KMS-11 (cell line): Measurements from ENCODE around the gene WFS1.

Experiments
- H2AFZ ChIP-seq: fragments of 200-600 bp; sonication (generic); 2 replicates; pipeline ENCODE4 v1.6.1; 2016; ENCODE audit warnings: antibody characterized with exemption, mixed run types, low read depth
- H3K27ac ChIP-seq: fragments of 200-600 bp; sonication (generic); 2 replicates; pipeline ENCODE4 v1.6.1; 2016; ENCODE audit warnings: mild to moderate bottlenecking, mixed run types
- H3K27me3 ChIP-seq: fragments of 200-600 bp; sonication (generic); 2 replicates; pipeline ENCODE4 v1.6.1; 2017; ENCODE audit warnings: mild to moderate bottlenecking, low read depth, mixed run types, moderate library complexity; ENCODE audit not compliant: insufficient read depth
- H3K36me3 ChIP-seq: fragments of 200-600 bp; sonication (generic); 2 replicates; pipeline ENCODE4 v1.6.1; 2017; ENCODE audit warnings: mild to moderate bottlenecking, mixed run types; ENCODE audit not compliant: insufficient read depth
- H3K4me1 ChIP-seq: fragments of 200-600 bp; sonication (generic); 2 replicates; pipeline ENCODE4 v1.6.1; 2016; ENCODE audit warnings: mild to moderate bottlenecking, low read depth, mixed run types; ENCODE audit not compliant: poor library complexity, severe bottlenecking
- H3K4me2 ChIP-seq: fragments of 200-600 bp; sonication (generic); 2 replicates; pipeline ENCODE4 v1.7.0; 2016; ENCODE audit warnings: mild to moderate bottlenecking, mixed run types
- H3K4me3 ChIP-seq: fragments of 200-600 bp; sonication (generic); IDR thresholded peaks from 2 replicates; pipeline ENCODE4 v1.6.1; 2017; ENCODE audit warnings: low read depth, low read length, mixed read lengths; ENCODE audit not compliant: insufficient read depth
- H3K79me2 ChIP-seq: fragments of 200-600 bp; sonication (generic); 2 replicates; pipeline ENCODE4 v1.6.1; 2016; ENCODE audit warnings: low read depth, mixed run types; ENCODE audit not compliant: insufficient read depth
- H3K9ac ChIP-seq: fragments of 200-600 bp; sonication (generic); 2 replicates; pipeline ENCODE4 v1.6.1; 2016; ENCODE audit warnings: mild to moderate bottlenecking, mixed run types
- H4K20me1 ChIP-seq: fragments of 200-600 bp; sonication (generic); 2 replicates; pipeline ENCODE4 v1.6.1; 2016; ENCODE audit warnings: mild to moderate bottlenecking, mixed run types; ENCODE audit not compliant: insufficient read depth
- TF ChIP-seq, protein P1 (sequence below): fragments of 200-600 bp; sonication (generic); conservative IDR thresholded peaks from 2 replicates; pipeline ENCODE4 v1.6.1; 2017; ENCODE audit warnings: low read depth, mild to moderate bottlenecking, antibody characterized with exemption, low read length, moderate library complexity, mixed read lengths

The WFS1 gene

DNA sequence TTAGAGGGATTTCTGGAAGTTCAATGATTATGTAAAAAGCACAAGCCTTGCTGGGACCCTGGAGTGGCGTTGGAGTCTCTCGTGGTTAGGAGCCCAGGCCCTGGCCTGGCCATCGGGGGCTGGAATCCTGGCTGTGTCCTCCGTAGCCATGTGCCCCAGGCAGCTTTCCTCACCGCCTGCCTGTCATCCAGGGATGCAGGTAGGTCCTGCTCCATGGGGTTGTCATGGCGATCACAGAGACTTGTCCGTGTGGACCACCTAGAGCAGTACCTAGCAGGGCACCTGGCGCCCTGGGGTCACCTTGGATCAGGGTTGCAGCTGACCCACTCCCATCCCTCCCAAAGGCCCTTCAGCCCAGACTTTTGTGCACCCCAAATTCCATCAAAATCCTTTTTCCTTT is 30.2 kb upstream of the WFS1 start:
- Histone ChIP-seq H2AFZ (no peak overlapping the region), H4K20me1 (no peaks in the 10 kb centered on the region), H3K27me3 (no peaks in the 10 kb centered on the region), H3K4me3 (no peak overlapping the region), H3K79me2 (no peaks in the 10 kb centered on the region), H3K9ac (no peak overlapping the region), H3K4me2 (no peak overlapping the region), H3K4me1 (no peaks in the 10 kb centered on the region), H3K27ac (no peak overlapping the region), H3K36me3 (no peaks in the 10 kb centered on the region)
- TF ChIP-seq, protein P1, sequence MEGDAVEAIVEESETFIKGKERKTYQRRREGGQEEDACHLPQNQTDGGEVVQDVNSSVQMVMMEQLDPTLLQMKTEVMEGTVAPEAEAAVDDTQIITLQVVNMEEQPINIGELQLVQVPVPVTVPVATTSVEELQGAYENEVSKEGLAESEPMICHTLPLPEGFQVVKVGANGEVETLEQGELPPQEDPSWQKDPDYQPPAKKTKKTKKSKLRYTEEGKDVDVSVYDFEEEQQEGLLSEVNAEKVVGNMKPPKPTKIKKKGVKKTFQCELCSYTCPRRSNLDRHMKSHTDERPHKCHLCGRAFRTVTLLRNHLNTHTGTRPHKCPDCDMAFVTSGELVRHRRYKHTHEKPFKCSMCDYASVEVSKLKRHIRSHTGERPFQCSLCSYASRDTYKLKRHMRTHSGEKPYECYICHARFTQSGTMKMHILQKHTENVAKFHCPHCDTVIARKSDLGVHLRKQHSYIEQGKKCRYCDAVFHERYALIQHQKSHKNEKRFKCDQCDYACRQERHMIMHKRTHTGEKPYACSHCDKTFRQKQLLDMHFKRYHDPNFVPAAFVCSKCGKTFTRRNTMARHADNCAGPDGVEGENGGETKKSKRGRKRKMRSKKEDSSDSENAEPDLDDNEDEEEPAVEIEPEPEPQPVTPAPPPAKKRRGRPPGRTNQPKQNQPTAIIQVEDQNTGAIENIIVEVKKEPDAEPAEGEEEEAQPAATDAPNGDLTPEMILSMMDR, result no peak

DNA sequence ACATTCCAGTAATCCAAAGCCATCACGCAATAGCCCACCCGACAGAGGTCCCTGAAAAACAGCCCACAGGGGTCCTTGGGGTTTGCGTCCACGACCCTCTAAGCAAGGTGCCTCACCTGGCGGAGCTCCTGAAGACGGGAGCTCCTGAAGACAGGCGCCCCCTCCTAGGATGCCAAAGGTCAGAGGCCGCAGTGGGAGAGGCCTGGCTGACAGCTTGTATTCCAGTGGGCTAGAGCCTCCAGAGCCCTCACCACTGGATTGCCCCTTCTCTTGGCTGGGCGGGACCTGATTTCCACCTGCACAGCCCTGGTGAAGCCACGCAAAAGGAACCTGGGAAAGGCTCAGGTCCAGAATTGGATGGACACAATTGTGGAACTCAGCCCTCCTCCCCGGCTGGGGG is 29.7 kb upstream of the WFS1 start:
- H3K9ac ChIP-seq, result no peak overlapping the region
- no peak overlapping the region for H2AFZ ChIP-seq
- H3K27ac ChIP-seq, result no peak overlapping the region
- no peaks in the 10 kb centered on the region for H3K27me3 ChIP-seq
- H3K4me3 ChIP-seq, result no peak overlapping the region
- no peaks in the 10 kb centered on the region for H4K20me1 ChIP-seq
- H3K4me1 ChIP-seq, result no peaks in the 10 kb centered on the region
- no peaks in the 10 kb centered on the region for H3K79me2 ChIP-seq
- no peak overlapping the region for H3K4me2 ChIP-seq
- TF ChIP-seq, protein P1, result no peak
- no peaks in the 10 kb centered on the region for H3K36me3 ChIP-seq

DNA sequence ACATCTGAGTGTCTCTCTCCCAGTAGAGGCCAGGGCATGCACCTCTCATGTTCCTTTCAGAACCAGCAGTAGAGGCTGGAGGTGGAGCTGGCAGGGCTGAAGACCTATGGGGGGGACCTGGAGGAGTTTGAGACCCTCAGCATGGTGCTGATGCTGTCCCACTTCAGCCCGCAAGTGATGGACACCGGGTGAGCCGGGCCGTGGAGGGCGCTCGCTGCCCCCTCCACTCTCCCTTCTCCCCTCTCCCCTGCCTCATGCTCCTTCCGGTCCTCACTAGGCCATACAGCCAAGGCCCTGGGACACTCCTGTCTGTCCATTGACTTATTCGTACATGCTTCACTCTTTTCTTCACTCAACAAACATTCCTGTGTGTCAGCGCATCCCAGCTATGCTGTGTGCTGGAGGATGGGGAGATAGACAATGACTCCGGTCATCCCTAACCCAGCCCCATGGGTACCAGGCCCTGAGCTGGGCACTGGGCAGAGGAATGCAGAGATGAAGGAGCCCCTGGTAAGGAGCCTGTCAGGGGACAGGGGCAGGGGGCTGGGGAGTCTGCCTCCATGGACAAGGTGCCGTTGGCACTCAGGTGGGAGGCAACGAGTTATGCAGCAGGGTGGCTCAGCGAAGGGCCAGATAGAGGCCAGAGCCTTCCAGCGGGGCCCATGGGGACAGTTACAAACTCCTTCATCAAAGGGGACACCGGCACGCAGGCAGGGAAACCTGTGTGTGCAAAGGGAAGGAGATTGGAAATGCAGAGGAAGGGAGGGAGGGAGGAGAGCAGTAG is 28.4 kb upstream of the WFS1 start:
- Histone ChIP-seq H3K27me3 (no peaks in the 10 kb centered on the region), H3K9ac (no peak overlapping the region), H3K4me1 (no peaks in the 10 kb centered on the region), H2AFZ (no peak overlapping the region), H3K4me2 (no peak overlapping the region), H3K36me3 (no peaks in the 10 kb centered on the region), H3K27ac (no peak overlapping the region), H3K79me2 (no peaks in the 10 kb centered on the region), H4K20me1 (no peaks in the 10 kb centered on the region), H3K4me3 (no peak overlapping the region)
- TF ChIP-seq, protein P1, result no peak

DNA sequence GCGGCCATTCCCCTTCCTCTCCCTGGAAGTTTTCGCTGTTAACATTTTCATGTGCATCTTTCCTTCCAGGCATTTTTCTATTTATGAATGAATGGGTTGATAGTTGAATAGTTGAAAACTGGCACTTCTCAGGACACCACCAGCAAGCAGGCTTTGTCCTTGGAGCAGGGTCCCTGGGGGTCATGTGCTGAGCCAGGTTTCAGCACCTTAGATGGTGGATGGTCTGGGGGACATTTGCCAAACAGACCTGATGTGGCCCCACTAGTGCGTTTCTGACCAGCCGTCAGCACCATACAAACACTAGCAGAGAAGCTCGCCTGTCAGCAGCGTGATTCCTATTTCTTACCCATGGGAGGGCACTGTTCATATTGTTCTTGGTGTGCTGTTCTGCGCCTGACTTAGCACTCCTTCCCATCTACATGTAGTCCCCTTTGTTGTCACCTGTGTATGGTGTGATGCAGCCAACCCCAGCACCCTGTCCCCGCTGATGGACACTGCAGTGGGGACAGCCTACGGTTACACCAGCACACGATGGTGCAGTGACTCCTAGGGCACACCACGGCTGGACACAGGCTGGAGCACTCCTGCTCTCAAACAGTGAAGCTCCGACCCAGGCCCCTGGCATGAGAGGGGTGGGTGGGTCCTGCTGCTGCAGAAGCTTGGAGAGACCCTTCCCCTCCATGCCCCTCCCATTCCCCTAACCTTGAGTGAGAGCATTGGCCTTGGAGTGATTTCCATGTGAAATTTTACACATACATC is 27.2 kb upstream of the WFS1 start:
- TF ChIP-seq, protein P1, result no peak
- Histone ChIP-seq H3K9ac (no peak overlapping the region), H3K4me2 (no peak overlapping the region), H4K20me1 (no peaks in the 10 kb centered on the region), H3K27me3 (no peaks in the 10 kb centered on the region), H3K27ac (no peak overlapping the region), H3K4me3 (no peak overlapping the region), H3K79me2 (no peaks in the 10 kb centered on the region), H3K4me1 (no peaks in the 10 kb centered on the region), H3K36me3 (no peaks in the 10 kb centered on the region), H2AFZ (no peak overlapping the region)
